Measurements from ENCODE around the gene RAB30.

DNA sequence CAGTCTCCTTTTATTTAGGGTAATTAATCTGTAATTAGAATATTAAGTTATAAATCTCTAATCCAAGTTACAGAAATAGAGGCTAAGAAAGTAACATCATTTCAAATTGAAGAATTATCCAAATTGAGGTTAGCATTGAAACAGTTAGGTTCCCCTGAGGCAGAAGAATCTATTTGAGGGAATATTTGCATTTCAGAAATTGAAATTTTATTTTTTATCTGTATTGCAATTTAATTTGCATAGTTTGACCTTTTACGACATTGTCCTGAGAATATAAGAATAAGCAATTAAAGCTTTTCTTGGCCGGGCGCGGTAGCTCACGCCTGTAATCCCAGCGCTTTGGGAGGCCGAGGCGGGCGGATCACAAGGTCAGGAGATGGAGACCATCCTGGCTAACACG, 142.6 kb downstream of the RAB30 start:
- TF ChIP-seq, protein P1, sequence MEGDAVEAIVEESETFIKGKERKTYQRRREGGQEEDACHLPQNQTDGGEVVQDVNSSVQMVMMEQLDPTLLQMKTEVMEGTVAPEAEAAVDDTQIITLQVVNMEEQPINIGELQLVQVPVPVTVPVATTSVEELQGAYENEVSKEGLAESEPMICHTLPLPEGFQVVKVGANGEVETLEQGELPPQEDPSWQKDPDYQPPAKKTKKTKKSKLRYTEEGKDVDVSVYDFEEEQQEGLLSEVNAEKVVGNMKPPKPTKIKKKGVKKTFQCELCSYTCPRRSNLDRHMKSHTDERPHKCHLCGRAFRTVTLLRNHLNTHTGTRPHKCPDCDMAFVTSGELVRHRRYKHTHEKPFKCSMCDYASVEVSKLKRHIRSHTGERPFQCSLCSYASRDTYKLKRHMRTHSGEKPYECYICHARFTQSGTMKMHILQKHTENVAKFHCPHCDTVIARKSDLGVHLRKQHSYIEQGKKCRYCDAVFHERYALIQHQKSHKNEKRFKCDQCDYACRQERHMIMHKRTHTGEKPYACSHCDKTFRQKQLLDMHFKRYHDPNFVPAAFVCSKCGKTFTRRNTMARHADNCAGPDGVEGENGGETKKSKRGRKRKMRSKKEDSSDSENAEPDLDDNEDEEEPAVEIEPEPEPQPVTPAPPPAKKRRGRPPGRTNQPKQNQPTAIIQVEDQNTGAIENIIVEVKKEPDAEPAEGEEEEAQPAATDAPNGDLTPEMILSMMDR (IDR thresholded peaks at IDR 0.05; ENCODE audit: low read depth, low read length, poor library complexity, severe bottlenecking): no peak
- TF ChIP-seq EZH2phosphoT487 (IDR thresholded peaks at IDR 0.05; ENCODE audit: borderline replicate concordance, low read length): no peak

Measured in DOHH2 (cell line).